Measurements from ENCODE around the gene PHF13. TPM values are rescaled to one million over a fixed set of nuclear protein-coding genes. Genes with fewer than 3 reads are reported as not detected.
A peak's percentile ranks its signal among the peaks of the same experiment; 100 is the strongest.

The PHF13 gene
- total and polyA plus RNA-seq, 8 donors: 11.1 to 24.8 (median 19.8) TPM

GRCh38 chr1:6585841-6586240 is 27.7 kb upstream of the PHF13 start:
- no peak for TF ChIP-seq CTCF (IDR thresholded peaks at IDR 0.05)
- DNase-seq (no peak), ATAC-seq (no peak)
- no peak overlapping the region for H3K27ac ChIP-seq
- H3K36me3 ChIP-seq: peaks cover 0 to 53% of the 10 kb centered on the region in 2 donors
- peaks cover 7 to 69% of the 10 kb centered on the region in 2 donors for H3K4me1 ChIP-seq
- no peak overlapping the region for H3K4me3 ChIP-seq
- intact Hi-C loops (cut with DNase I): no loop called here
- H3K9me3 ChIP-seq: no peaks in the 10 kb centered on the region
- H3K27me3 ChIP-seq: no peaks in the 10 kb centered on the region

- Histone ChIP-seq H3K9me3 (no peaks in the 10 kb centered on the region), H3K4me1 (peaks cover 2 to 69% of the 10 kb centered on the region in 2 donors), H3K27ac (no peak overlapping the region), H3K4me3 (no peak overlapping the region), H3K36me3 (peaks cover 0 to 59% of the 10 kb centered on the region in 2 donors), H3K27me3 (no peaks in the 10 kb centered on the region)
- TF ChIP-seq CTCF (IDR thresholded peaks at IDR 0.05): no peak
- DNase-seq: no peak
- ATAC-seq: no peak
- intact Hi-C loops (cut with DNase I): no loop called here
Observed at GRCh38 chr1:6586404-6586816, 27.1 kb upstream of the PHF13 start.

DNA sequence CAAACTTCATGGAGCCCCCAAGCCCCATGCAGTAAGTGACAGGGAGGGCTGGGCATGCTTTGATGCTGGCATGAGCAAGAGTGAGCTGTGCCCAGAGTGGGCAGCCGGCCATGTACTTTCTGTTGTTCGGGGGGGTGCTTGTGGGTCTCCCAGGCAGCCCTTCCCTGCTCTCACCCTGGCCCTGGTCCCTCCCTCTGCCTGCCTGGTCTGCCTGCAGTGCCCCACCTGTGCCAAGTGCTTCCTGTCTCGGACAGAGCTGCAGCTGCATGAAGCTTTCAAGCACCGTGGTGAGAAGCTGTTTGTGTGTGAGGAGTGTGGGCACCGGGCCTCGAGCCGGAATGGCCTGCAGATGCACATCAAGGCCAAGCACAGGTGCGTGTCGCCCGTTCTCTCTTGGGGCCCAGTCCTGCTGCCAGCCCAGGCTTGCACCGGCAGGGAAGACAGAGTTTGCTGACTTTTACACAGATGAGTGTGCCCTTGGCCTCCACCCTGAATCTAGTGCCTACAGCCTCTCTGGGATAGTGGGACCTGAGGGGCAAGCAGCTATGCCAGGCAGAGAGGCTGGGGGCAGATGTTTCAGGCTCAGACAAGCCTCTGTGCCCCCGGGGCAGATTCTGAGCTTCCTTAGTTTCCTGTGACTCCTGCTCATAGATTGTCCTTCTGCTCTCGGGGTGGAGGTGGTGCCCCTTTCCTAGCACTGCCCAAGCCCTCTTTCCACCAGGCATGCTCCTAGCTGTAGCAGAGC is 26.1 kb upstream of the PHF13 start:
- peak in 1 of 4 donors; percentile 66 for DNase-seq
- peaks cover 0 to 66% of the 10 kb centered on the region in 2 donors for H3K4me1 ChIP-seq
- TF ChIP-seq CTCF (IDR thresholded peaks at IDR 0.05): no peak
- intact Hi-C loops (cut with DNase I): no loop called here
- H3K27me3 ChIP-seq: no peaks in the 10 kb centered on the region
- H3K27ac ChIP-seq: peak overlapping the region in 1 of 2 donors; percentile 35
- peak; percentile 75 for ATAC-seq
- peaks cover 0 to 69% of the 10 kb centered on the region in 2 donors for H3K36me3 ChIP-seq
- no peaks in the 10 kb centered on the region for H3K9me3 ChIP-seq
- no peak overlapping the region for H3K4me3 ChIP-seq

- H3K4me1 ChIP-seq: peaks cover 0 to 58% of the 10 kb centered on the region in 2 donors
- no peak overlapping the region for H3K4me3 ChIP-seq
- H3K27ac ChIP-seq: no peak overlapping the region
- DNase-seq (peak in 1 of 4 donors; percentile 76), ATAC-seq (peak; percentile 85)
- H3K9me3 ChIP-seq: no peaks in the 10 kb centered on the region
- no peaks in the 10 kb centered on the region for H3K27me3 ChIP-seq
- no peak for TF ChIP-seq CTCF (IDR thresholded peaks at IDR 0.05)
- peaks cover 0 to 78% of the 10 kb centered on the region in 2 donors for H3K36me3 ChIP-seq
- intact Hi-C loops (cut with DNase I): no loop called here
Observed at GRCh38 chr1:6588128-6588892, 25.2 kb upstream of the PHF13 start.

DNA sequence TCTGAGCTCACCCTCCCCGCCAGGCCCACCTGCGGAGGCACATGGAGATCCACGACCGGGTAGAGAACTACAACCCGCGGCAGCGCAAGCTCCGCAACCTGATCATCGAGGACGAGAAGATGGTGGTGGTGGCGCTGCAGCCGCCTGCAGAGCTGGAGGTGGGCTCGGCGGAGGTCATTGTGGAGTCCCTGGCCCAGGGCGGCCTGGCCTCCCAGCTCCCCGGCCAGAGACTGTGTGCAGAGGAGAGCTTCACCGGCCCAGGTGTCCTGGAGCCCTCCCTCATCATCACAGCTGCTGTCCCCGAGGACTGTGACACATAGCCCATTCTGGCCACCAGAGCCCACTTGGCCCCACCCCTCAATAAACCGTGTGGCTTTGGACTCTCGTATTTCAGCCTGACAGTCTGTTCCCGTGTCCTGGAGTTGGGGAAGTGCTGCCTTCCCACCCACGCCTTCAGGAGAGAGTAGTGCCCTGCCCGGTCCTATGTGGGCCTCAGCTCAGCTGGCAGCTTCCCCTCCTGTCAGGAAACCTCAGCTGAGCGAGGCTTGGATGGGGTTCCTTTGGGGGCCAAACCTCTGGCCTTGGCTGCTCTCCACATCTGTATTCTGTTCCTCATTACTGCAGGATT is 24.5 kb upstream of the PHF13 start:
- H3K27ac ChIP-seq: no peak overlapping the region
- H3K27me3 ChIP-seq: no peaks in the 10 kb centered on the region
- no peak overlapping the region for H3K4me3 ChIP-seq
- DNase-seq: no peak
- H3K36me3 ChIP-seq: peaks cover 0 to 85% of the 10 kb centered on the region in 2 donors
- TF ChIP-seq CTCF (IDR thresholded peaks at IDR 0.05): no peak
- peaks cover 0 to 56% of the 10 kb centered on the region in 2 donors for H3K4me1 ChIP-seq
- intact Hi-C loops (cut with DNase I): no loop called here
- no peak for ATAC-seq
- no peaks in the 10 kb centered on the region for H3K9me3 ChIP-seq
